G401.6 (cell line): ENCODE results near the gene SAMMSON.

Experiments used
- FAIRE-seq: peaks from 2 replicates; lab custom pipeline; 2012; peaks lifted over from hg19 to GRCh38; lab: Jason Lieb, UNC

Gene SAMMSON

DNA sequence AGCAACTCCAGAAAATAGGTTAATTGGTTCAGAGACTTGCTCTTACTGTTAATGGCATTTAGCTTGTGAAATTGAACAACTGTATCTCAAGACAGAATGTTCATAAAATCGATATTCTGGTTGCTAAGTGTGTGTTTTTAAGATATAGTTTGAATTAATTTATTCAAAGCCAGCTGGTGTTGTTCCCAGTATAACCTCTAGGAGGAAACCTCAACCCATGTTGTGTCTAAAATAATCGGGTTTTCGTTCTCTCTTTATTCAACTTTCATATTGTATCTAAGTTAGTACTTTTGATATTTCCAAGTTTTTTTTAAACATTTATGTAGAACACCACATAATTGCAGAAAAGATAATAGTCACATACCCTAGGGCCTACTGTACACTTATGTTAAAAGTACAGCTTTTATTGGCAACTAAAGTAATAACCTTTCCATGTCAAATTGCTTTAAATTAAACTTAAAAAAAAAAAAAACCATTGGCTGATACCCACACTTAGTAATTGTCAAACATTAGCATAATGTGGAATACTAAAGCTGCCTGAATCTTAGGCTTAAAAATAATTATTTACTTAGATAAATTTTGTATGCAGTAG lies 90.9 kb downstream of the SAMMSON start:
- peak; percentile 94 for FAIRE-seq

DNA sequence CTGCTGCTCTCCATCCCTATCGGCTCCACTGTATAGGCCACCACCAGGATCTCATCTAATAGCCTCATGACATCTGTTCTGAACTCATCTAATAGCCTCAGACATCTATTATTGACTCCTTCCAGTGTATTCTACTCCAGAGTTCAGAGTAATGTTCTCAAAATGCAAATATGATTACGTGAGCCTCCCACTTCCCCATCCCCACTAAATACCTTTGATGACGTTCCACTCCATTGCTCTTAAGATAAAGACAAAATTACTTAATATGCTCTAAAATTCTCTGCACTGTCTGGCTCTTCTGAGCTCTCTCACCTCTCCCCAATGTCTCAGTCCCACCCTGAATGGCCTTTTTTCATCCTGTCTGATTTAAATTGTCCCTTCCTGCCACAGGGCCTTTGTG lies 94.7 kb downstream of the SAMMSON start:
- FAIRE-seq: no peak

DNA sequence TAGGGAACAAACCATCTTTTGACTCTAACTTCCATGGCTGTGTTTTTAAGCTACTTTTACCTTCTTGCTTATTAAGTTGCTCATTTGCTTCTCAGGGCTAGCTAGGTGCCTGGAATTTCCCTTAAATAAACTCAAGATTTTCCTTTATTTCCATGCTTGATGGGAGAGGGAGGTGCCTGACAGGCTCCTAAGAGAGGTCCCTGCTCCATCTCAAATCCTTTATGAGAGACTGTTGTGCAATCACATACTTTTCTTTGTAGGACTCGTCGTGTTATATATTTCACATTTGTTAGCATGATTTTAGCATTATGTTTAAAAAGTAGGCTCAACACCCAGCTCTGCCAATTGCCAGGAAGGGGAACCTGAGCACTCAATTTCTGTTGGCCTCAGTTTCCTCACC lies 95.7 kb downstream of the SAMMSON start:
- no peak for FAIRE-seq

DNA sequence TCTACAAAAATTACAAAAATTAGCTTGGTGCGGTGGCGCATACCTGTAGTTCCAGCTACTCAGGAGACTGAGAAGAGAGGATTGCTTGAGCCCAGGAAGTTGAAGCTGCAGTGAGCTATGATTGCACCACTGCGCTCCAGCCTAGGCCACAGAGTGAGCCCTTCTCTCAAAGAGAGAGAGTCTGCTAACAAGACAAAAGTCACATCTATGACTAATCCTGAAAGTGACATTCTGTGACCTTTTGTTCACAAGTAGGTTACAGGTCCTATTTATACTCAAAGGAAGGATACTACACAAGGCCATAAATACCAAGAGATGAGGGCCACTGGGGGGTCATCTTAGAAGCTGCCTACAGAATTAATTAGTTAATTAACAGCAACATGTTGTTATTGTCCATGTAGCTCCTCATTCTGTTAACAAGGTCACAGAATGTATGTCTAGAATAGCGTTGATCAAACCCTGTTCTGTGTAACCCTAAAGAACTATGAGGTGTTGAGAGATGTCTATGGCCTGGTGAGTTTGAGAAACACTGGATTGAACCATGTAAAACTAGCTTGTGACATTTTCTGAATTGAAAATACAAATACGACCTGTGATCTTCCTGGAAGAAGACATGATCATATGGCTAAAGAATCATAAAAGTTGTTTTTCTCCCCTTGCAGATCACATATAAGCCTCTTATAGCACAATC lies 97.0 kb downstream of the SAMMSON start:
- FAIRE-seq: no peak

DNA sequence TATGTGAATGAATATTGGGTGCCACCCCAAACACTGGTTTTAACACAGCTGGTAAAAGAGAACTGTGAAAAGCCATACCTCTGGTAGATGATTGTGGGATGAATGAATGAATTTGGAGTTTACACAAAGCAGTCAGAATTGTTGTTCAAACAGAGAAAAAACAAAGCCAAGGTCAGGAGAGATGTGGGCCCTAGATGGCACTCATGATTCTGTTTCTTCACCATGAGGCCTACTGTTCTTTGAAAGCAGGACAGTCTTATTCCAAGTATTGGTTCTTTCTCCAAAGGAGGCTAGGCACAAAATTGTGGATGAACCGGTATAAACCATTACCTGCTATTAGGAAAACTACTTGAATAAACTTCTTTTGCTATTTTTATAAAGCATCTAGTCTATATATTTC lies 97.6 kb downstream of the SAMMSON start:
- FAIRE-seq: no peak

DNA sequence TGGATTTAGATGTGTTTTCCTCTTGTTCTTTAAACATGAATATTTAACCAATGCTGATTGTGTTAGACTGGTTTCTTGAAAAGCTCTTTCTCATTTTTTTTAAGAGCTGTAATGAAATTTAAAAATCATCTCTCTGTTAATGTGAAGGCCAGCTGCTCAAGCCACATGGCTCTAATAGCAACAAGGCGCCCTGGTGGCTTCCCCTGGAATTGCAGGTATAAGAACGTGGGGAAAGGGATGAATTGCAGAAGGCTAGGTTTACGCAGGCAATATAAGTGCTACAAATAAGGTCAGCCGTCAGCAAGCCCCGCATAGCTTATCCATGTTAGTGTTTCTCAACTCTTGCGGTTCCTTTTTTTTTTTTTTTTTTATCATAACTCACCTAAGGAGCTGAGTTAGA lies 108.5 kb downstream of the SAMMSON start:
- FAIRE-seq: no peak

DNA sequence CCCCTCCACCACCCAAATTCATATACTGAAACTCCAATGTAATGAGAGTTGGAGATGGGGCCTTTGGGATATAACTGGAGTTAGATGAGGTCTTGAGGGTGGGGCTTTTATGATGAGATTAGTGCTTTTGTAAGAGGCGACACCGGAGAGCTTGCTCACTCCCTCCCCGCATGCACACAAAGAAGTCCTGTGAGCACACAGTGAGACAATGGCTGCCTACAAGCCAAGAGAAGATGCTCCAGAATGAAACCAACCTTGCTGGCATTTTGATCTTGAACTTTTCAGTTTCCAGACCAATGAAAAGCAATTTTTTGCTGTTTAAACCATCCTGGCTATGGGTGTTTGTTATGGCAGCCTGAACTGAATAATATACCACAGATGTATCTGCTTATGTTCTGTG lies 109.0 kb downstream of the SAMMSON start:
- no peak for FAIRE-seq

DNA sequence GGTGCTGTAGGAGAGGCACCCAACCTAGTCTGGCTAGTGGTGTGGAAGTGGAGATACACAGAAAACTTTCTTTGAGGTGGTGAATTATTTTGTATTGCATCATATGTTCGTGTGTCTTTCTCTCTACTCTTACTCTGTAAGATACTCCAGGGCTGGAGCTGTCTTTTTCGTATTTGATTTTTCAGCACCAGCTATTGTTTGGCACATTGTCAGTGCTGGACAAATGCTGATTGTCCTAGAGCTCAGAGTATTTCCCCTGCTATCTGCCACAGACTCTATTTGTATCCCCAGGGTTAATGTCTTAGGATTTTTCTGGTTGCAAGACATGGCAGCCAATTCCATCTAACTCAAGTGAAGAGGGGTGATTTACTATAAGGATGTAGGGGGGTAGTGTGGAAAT lies 110.5 kb downstream of the SAMMSON start:
- no peak for FAIRE-seq

DNA sequence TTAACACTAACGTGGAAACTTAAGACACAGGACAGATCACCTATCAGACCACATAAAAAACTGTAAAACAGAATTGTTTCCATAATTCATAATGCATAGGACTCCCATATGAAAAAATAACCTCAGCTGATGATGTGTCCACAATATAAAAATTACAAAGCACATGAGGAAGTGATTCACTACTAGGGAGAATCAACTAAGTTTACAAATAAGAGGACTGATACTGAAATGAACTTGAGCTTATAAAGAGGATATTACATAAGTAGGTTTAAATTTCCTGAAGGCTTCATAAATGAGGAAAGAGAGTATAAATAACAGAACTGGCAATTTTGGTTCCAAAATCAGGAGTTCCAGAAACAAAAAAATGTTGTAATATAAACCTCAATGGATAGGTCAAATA lies 111.9 kb downstream of the SAMMSON start:
- FAIRE-seq: no peak

DNA sequence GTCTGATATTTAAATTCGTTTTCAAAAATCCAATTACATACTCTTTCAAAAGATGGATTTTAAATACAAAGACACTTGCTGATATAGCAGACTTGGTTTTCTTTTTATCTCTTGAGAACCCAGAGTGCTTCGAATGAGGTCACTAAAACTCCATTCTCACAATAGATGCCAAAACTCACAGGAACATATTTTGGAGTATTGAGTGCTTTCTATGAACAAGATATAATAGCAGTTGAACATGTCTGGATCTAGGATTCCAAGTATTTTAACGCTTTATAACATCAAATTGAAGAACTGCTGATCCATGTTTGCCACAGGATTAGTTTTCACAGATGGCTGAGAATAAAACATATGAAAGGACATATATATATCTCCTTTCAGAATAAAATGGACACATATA lies 113.2 kb downstream of the SAMMSON start:
- FAIRE-seq: no peak

DNA sequence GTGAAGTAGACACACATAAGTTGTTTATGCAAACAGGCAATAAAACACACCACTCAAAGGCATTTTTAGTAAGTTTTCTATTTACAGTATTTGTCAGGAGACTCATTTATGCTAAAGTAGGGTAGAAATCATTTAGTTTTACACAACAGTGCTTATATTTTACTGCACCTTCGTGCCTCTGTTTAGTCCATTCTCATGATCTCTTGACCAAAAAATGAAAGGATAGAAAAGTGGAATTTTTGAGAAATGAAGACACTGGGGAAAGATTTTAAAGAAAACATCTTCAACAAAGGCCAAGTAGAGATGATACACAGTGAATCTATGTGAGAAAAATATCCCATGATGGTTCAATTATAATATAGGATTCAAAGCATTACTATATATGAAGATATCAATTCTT lies 114.9 kb downstream of the SAMMSON start:
- no peak for FAIRE-seq

DNA sequence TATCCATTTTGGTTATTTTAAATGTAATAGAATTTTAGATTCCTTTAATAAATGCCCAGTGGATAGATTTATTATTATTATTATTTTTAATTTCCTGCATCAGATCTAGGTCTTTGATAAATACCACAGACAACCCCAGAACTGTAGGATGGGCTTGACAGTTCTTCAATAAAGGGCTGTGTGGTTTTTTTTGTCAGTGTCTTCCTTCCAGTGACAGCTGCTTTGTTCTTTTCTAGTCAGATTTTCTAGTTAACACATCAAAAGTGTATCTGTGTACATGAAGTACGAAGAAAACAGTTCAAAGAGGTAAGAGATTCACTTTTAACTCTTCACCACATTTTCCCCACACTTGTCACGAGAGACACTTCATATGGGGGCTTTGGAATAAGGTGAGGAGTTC lies 120.3 kb downstream of the SAMMSON start:
- no peak for FAIRE-seq
